ENCODE measurements around the gene POLR3C. TPM values are rescaled to one million over a fixed set of nuclear protein-coding genes. Genes with fewer than 3 reads are reported as not detected.
"Not testable (repeated sequence)": the region's sequence is repeated elsewhere in the genome, so short reads cannot be mapped to it uniquely, and the experiment has no call there.

POLR3C gene
- total RNA-seq, 1 experiment from 2014 or later = 35.1 TPM

DNA sequence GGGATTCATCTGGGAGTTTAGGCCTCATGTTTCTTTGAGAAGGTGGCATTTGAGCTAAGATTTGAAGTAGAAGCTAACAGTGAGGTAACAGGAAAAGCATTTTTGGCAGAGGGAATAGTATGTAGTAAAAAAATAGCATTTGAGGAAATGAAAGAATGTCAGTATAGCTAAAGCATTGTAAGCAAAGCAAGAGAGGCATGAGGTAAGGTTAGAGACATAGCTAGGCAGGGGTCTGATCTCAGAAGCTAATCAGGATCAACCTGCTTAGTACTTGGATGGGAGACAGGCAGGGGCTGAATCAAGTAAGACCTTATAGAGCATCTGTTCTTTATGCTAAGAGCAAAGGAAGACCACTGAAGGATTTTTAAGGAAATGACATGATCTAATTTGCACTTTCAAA is 4.0 kb downstream of the POLR3C start:
- in situ Hi-C loops (cut with HindIII; ENCODE audit: low pct_unique_long_range_greater_than_20kb, low sequenced_read_pairs) (no loop called here), intact Hi-C loops (cut with micrococcal nuclease; ENCODE audit: unreplicated experiment) (no loop called here)
- Histone ChIP-seq H3K36me3 (ENCODE audit: control insufficient read depth, insufficient read depth, low read length) (peaks cover 22% of the 10 kb centered on the region), H3K4me1 (ENCODE audit: control insufficient read depth, insufficient read depth, low read length) (peaks cover 11% of the 10 kb centered on the region; the same call in 1 of the 2 replicates), H3K9me3 (ENCODE audit: control insufficient read depth, insufficient read depth, low read depth, low read length) (no peaks in the 10 kb centered on the region), H3K27ac (ENCODE audit: low read length) (no peak overlapping the region), H3K4me3 (ENCODE audit: low read depth in 2 of 2, low read length in 2 of 2) (no peak overlapping the region), H3K27me3 (ENCODE audit: control insufficient read depth, insufficient read depth, low read length) (no peaks in the 10 kb centered on the region)
- ATAC-seq = no peak
- CTCF ChIA-PET = no interaction called here
- no peak for DNase-seq (ENCODE audit: low read depth, low spot score)
- no TSS peak for BruUV-seq (replicated peaks)
- TF ChIP-seq SIN3A (IDR thresholded peaks at IDR 0.05; ENCODE audit: borderline replicate concordance, insufficient read depth, low read depth, low read length) (no peak), POLR2AphosphoS5 (IDR thresholded peaks at IDR 0.05; ENCODE audit: low read depth, low read length) (no peak), TCF7L2 (IDR thresholded peaks at IDR 0.05; ENCODE audit: low read depth, low read length) (no peak)
- TF ChIP-seq, protein P1, sequence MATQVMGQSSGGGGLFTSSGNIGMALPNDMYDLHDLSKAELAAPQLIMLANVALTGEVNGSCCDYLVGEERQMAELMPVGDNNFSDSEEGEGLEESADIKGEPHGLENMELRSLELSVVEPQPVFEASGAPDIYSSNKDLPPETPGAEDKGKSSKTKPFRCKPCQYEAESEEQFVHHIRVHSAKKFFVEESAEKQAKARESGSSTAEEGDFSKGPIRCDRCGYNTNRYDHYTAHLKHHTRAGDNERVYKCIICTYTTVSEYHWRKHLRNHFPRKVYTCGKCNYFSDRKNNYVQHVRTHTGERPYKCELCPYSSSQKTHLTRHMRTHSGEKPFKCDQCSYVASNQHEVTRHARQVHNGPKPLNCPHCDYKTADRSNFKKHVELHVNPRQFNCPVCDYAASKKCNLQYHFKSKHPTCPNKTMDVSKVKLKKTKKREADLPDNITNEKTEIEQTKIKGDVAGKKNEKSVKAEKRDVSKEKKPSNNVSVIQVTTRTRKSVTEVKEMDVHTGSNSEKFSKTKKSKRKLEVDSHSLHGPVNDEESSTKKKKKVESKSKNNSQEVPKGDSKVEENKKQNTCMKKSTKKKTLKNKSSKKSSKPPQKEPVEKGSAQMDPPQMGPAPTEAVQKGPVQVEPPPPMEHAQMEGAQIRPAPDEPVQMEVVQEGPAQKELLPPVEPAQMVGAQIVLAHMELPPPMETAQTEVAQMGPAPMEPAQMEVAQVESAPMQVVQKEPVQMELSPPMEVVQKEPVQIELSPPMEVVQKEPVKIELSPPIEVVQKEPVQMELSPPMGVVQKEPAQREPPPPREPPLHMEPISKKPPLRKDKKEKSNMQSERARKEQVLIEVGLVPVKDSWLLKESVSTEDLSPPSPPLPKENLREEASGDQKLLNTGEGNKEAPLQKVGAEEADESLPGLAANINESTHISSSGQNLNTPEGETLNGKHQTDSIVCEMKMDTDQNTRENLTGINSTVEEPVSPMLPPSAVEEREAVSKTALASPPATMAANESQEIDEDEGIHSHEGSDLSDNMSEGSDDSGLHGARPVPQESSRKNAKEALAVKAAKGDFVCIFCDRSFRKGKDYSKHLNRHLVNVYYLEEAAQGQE (IDR thresholded peaks at IDR 0.05; ENCODE audit: insufficient read depth in 1 of 2, low read depth in 2 of 2, low read length in 1 of 2) = no peak
- TF ChIP-seq, protein P2, sequence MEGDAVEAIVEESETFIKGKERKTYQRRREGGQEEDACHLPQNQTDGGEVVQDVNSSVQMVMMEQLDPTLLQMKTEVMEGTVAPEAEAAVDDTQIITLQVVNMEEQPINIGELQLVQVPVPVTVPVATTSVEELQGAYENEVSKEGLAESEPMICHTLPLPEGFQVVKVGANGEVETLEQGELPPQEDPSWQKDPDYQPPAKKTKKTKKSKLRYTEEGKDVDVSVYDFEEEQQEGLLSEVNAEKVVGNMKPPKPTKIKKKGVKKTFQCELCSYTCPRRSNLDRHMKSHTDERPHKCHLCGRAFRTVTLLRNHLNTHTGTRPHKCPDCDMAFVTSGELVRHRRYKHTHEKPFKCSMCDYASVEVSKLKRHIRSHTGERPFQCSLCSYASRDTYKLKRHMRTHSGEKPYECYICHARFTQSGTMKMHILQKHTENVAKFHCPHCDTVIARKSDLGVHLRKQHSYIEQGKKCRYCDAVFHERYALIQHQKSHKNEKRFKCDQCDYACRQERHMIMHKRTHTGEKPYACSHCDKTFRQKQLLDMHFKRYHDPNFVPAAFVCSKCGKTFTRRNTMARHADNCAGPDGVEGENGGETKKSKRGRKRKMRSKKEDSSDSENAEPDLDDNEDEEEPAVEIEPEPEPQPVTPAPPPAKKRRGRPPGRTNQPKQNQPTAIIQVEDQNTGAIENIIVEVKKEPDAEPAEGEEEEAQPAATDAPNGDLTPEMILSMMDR (IDR thresholded peaks at IDR 0.05) = no peak
- POLR2A ChIA-PET = interaction anchor here (0.5 to 0.6 kb wide), 2 partner anchors 117 to 204 kb away, joined by 3 to 4 read pairs; no protein-coding TSS in a partner anchor

DNA sequence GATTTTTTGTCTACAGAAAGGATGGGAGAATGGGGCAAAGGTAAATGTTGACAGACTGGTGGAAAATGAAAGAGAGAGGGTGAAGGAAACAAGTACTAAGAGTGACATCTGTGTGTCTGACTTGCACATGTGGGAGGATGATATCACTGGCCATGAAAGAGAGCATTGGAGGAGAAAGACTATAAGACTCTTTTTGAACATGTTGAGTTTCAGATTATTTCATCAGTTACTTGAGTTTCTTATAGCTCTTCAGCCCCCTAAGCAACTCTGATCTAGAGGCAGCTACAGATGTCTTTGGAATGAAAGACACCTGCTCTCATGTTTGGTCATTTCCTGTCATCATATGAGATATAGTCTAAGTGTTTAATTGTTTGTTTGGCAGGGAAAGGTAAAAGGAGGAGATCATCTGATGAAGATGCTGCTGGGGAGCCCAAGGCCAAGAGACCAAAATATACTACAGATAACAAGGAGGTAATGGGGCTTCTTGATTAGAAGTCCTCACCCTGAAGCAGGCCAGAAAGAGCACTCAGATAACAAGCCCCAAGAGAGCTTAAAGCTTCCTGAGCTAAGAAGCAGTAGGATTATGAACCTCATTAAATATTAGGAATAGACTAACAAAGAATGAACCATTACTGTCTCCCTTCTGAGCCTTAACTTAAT is 4.5 kb downstream of the POLR3C start:
- H3K36me3 ChIP-seq (ENCODE audit: control insufficient read depth, insufficient read depth, low read length) = peaks cover 26% of the 10 kb centered on the region
- no peaks in the 10 kb centered on the region for H3K9me3 ChIP-seq (ENCODE audit: control insufficient read depth, insufficient read depth, low read depth, low read length)
- ChIA-PET CTCF (no interaction called here), POLR2A (interaction anchor here (0.5 to 0.6 kb wide), 2 partner anchors 117 to 204 kb away, joined by 3 to 4 read pairs; no protein-coding TSS in a partner anchor)
- intact Hi-C loops (cut with micrococcal nuclease; ENCODE audit: unreplicated experiment) (no loop called here), in situ Hi-C loops (cut with HindIII; ENCODE audit: low pct_unique_long_range_greater_than_20kb, low sequenced_read_pairs) (no loop called here)
- H3K27ac ChIP-seq (ENCODE audit: low read length) = no peak overlapping the region
- ATAC-seq (no peak), DNase-seq (ENCODE audit: low read depth, low spot score) (no peak)
- TF ChIP-seq TCF7L2 (IDR thresholded peaks at IDR 0.05; ENCODE audit: low read depth, low read length) = no peak
- no peak for TF ChIP-seq SIN3A (IDR thresholded peaks at IDR 0.05; ENCODE audit: borderline replicate concordance, insufficient read depth, low read depth, low read length)
- no peak for TF ChIP-seq POLR2AphosphoS5 (IDR thresholded peaks at IDR 0.05; ENCODE audit: low read depth, low read length)
- TF ChIP-seq, protein P1 (IDR thresholded peaks at IDR 0.05; ENCODE audit: insufficient read depth in 1 of 2, low read depth in 2 of 2, low read length in 1 of 2) = no peak
- TF ChIP-seq, protein P2 (IDR thresholded peaks at IDR 0.05) = no peak
- peaks cover 11% of the 10 kb centered on the region; the same call in 1 of the 2 replicates for H3K4me1 ChIP-seq (ENCODE audit: control insufficient read depth, insufficient read depth, low read length)
- no peak overlapping the region for H3K4me3 ChIP-seq (ENCODE audit: low read depth in 2 of 2, low read length in 2 of 2)
- BruUV-seq (replicated peaks) = no TSS peak
- no peaks in the 10 kb centered on the region for H3K27me3 ChIP-seq (ENCODE audit: control insufficient read depth, insufficient read depth, low read length)

DNA sequence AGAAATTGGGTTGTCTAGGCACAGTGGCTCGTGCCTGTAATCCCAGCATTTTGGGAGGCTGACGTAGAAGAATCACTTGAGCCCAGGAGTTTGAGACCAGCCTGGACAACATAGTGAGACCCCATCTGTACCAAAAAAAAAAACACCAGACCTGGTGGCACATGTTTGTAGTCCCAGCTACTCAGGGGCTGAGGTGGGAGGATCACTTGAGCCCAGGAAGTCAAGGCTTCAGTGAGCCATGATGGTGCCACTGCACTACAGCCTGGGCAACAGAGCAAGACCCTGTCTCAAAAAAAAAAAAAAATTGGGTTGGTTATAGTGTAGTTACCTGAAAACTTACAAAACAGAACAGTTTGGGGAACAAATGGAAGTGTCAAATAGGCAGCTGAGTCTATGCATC is 6.8 kb downstream of the POLR3C start:
- intact Hi-C loops (cut with micrococcal nuclease; ENCODE audit: unreplicated experiment); H3K4me1 ChIP-seq (ENCODE audit: control insufficient read depth, insufficient read depth, low read length); H3K27ac ChIP-seq (ENCODE audit: low read length); ATAC-seq; BruUV-seq (replicated peaks); H3K9me3 ChIP-seq (ENCODE audit: control insufficient read depth, insufficient read depth, low read depth, low read length); DNase-seq (ENCODE audit: low read depth, low spot score); in situ Hi-C loops (cut with HindIII; ENCODE audit: low pct_unique_long_range_greater_than_20kb, low sequenced_read_pairs); H3K4me3 ChIP-seq (ENCODE audit: low read depth in 2 of 2, low read length in 2 of 2); CTCF ChIA-PET; H3K27me3 ChIP-seq (ENCODE audit: control insufficient read depth, insufficient read depth, low read length); POLR2A ChIA-PET: not testable (repeated sequence)
- peaks cover 24% of the 10 kb centered on the region for H3K36me3 ChIP-seq (ENCODE audit: control insufficient read depth, insufficient read depth, low read length)
